ENCODE measurements around the gene LAMB4. TPM values are rescaled to one million over a fixed set of nuclear protein-coding genes. Genes with fewer than 3 reads are reported as not detected.

The LAMB4 gene
- total and polyA plus RNA-seq, 7 donors = 0.04 to 2.0 (median 0.14) TPM; not detected in 4

- H3K36me3 ChIP-seq = no peaks in the 10 kb centered on the region
- intact Hi-C loops (cut with DNase I) = loop anchor here (5.0 kb wide), 1 partner anchor 82 kb away; no protein-coding TSS in a partner anchor
- peak overlapping the region; percentile 57 to 68 (median 65) for H3K27ac ChIP-seq
- DNase-seq = no peak
- no peaks in the 10 kb centered on the region for H3K9me3 ChIP-seq
- no peak overlapping the region for H3K4me3 ChIP-seq
- TF ChIP-seq POLR2AphosphoS5 (IDR thresholded peaks at IDR 0.05) = peak in 3 of 4 donors; percentile 24 to 69 (median 44)
- TF ChIP-seq POLR2A (IDR thresholded peaks at IDR 0.05) = no peak
- TF ChIP-seq, protein P1, sequence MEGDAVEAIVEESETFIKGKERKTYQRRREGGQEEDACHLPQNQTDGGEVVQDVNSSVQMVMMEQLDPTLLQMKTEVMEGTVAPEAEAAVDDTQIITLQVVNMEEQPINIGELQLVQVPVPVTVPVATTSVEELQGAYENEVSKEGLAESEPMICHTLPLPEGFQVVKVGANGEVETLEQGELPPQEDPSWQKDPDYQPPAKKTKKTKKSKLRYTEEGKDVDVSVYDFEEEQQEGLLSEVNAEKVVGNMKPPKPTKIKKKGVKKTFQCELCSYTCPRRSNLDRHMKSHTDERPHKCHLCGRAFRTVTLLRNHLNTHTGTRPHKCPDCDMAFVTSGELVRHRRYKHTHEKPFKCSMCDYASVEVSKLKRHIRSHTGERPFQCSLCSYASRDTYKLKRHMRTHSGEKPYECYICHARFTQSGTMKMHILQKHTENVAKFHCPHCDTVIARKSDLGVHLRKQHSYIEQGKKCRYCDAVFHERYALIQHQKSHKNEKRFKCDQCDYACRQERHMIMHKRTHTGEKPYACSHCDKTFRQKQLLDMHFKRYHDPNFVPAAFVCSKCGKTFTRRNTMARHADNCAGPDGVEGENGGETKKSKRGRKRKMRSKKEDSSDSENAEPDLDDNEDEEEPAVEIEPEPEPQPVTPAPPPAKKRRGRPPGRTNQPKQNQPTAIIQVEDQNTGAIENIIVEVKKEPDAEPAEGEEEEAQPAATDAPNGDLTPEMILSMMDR (IDR thresholded peaks at IDR 0.05) = no peak
- TF ChIP-seq EP300 (IDR thresholded peaks at IDR 0.05) = no peak
- WGBS, 2 donors = 37 to 69% methylated on average over 6 of the region's 6 CpGs
- peaks cover 0 to 61% (median 36%) of the 10 kb centered on the region in 4 donors for H3K4me1 ChIP-seq
- no peaks in the 10 kb centered on the region for H3K27me3 ChIP-seq
Observed at GRCh38 chr7:108014747-108015682, 115.1 kb downstream of the LAMB4 start.

- Histone ChIP-seq H3K9me3 (no peaks in the 10 kb centered on the region), H3K36me3 (no peaks in the 10 kb centered on the region), H3K4me3 (no peak overlapping the region), H3K4me1 (peaks cover 0 to 61% (median 36%) of the 10 kb centered on the region in 4 donors), H3K27ac (peak overlapping the region in 2 of 4 donors; percentile 67 to 68), H3K27me3 (no peaks in the 10 kb centered on the region)
- TF ChIP-seq POLR2AphosphoS5 (IDR thresholded peaks at IDR 0.05) (no peak), POLR2A (IDR thresholded peaks at IDR 0.05) (no peak), EP300 (IDR thresholded peaks at IDR 0.05) (no peak)
- TF ChIP-seq, protein P1 (IDR thresholded peaks at IDR 0.05) = no peak
- intact Hi-C loops (cut with DNase I) = no loop called here
- 34 to 37% methylated on average over 2 of the region's 2 CpGs for WGBS, 2 donors
- DNase-seq = no peak
Observed at GRCh38 chr7:108014215-108014614, 115.9 kb downstream of the LAMB4 start.

- TF ChIP-seq POLR2AphosphoS5 (IDR thresholded peaks at IDR 0.05) (no peak), POLR2A (IDR thresholded peaks at IDR 0.05) (no peak), EP300 (IDR thresholded peaks at IDR 0.05) (no peak)
- TF ChIP-seq, protein P1 (IDR thresholded peaks at IDR 0.05) = no peak
- Histone ChIP-seq H3K9me3 (no peaks in the 10 kb centered on the region), H3K4me3 (no peak overlapping the region), H3K4me1 (peaks cover 0 to 61% (median 36%) of the 10 kb centered on the region in 4 donors), H3K36me3 (no peaks in the 10 kb centered on the region), H3K27me3 (no peaks in the 10 kb centered on the region), H3K27ac (no peak overlapping the region)
- no peak for DNase-seq
- 70 to 85% methylated on average over 8 of the region's 8 CpGs for WGBS, 2 donors
- intact Hi-C loops (cut with DNase I) = no loop called here
Observed at GRCh38 chr7:108012499-108013430, 117.4 kb downstream of the LAMB4 start.

DNA sequence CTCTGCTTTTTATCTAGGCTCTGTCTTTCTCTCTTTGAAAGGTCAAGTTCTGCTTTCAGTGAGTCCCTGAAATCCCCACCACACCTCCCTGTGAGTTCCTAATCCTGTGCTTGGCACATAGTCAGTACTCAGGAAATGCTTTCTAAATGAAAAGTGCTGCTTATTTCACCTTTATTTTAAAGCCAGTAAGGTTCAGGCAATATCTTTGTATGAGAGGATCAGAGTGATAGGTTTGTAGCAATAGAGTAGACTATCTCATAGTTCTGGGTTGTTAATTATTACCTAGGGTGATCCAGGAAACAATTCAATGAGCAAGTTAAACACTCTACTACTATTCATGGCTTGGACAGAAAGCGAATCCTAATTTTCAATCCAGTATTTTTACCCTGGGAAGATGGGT is 119.8 kb downstream of the LAMB4 start:
- TF ChIP-seq POLR2AphosphoS5 (IDR thresholded peaks at IDR 0.05) = no peak
- TF ChIP-seq EP300 (IDR thresholded peaks at IDR 0.05) = no peak
- no peak for TF ChIP-seq POLR2A (IDR thresholded peaks at IDR 0.05)
- TF ChIP-seq, protein P1 (IDR thresholded peaks at IDR 0.05) = no peak
- intact Hi-C loops (cut with DNase I) = no loop called here
- Histone ChIP-seq H3K4me3 (no peak overlapping the region), H3K27ac (peak overlapping the region in 3 of 4 donors; percentile 27 to 34 (median 28)), H3K36me3 (no peaks in the 10 kb centered on the region), H3K4me1 (peaks cover 0 to 39% (median 22%) of the 10 kb centered on the region in 4 donors), H3K27me3 (no peaks in the 10 kb centered on the region), H3K9me3 (no peaks in the 10 kb centered on the region)
- DNase-seq = no peak
- WGBS, 2 donors = 22 to 60% methylated on average over 1 of the region's 1 CpG
